Measurements from ENCODE around the gene ARL15. TPM values are rescaled to one million over a fixed set of nuclear protein-coding genes. Genes with fewer than 3 reads are reported as not detected.

Gene ARL15
- total RNA-seq, 2 donors from 2014 or later, result 11.4 to 22.8 TPM

GRCh38 chr5:54159153-54159892 is 151.1 kb downstream of the ARL15 start:
- Histone ChIP-seq H3K4me3 (no peak overlapping the region), H3K9me3 (no peaks in the 10 kb centered on the region), H3K36me3 (no peaks in the 10 kb centered on the region), H3K27ac (no peak overlapping the region), H3K27me3 (no peaks in the 10 kb centered on the region), H3K4me1 (no peaks in the 10 kb centered on the region)
- no peak for DNase-seq (ENCODE audit: low spot score)
- TF ChIP-seq CTCF (IDR thresholded peaks at IDR 0.05), result peak in 1 of 2 donors; percentile 15

- H3K4me1 ChIP-seq, result no peaks in the 10 kb centered on the region
- no peak for DNase-seq (ENCODE audit: low spot score)
- H3K4me3 ChIP-seq, result no peak overlapping the region
- no peaks in the 10 kb centered on the region for H3K9me3 ChIP-seq
- no peaks in the 10 kb centered on the region for H3K36me3 ChIP-seq
- TF ChIP-seq CTCF (IDR thresholded peaks at IDR 0.05), result no peak
- H3K27me3 ChIP-seq, result no peaks in the 10 kb centered on the region
- no peak overlapping the region for H3K27ac ChIP-seq
Measured at GRCh38 chr5:54156577-54156976, 153.8 kb downstream of the ARL15 start.

- Histone ChIP-seq H3K9me3 (no peaks in the 10 kb centered on the region), H3K36me3 (no peaks in the 10 kb centered on the region), H3K27me3 (no peaks in the 10 kb centered on the region), H3K4me1 (peaks cover 0 to 22% of the 10 kb centered on the region in 2 donors), H3K27ac (no peak overlapping the region), H3K4me3 (no peak overlapping the region)
- no peak for DNase-seq (ENCODE audit: low spot score)
- TF ChIP-seq CTCF (IDR thresholded peaks at IDR 0.05), result no peak
Measured at GRCh38 chr5:54150841-54151240, 159.5 kb downstream of the ARL15 start.

- DNase-seq (ENCODE audit: low spot score), result no peak
- no peak overlapping the region for H3K4me3 ChIP-seq
- no peaks in the 10 kb centered on the region for H3K27me3 ChIP-seq
- no peak for TF ChIP-seq CTCF (IDR thresholded peaks at IDR 0.05)
- H3K36me3 ChIP-seq, result no peaks in the 10 kb centered on the region
- H3K27ac ChIP-seq, result no peak overlapping the region
- H3K4me1 ChIP-seq, result peaks cover 0 to 26% of the 10 kb centered on the region in 2 donors
- no peaks in the 10 kb centered on the region for H3K9me3 ChIP-seq
Measured at GRCh38 chr5:54148858-54149257, 161.5 kb downstream of the ARL15 start.

- H3K4me3 ChIP-seq, result no peak overlapping the region
- H3K9me3 ChIP-seq, result no peaks in the 10 kb centered on the region
- no peak overlapping the region for H3K27ac ChIP-seq
- peak in 1 of 2 donors; percentile 28 for TF ChIP-seq CTCF (IDR thresholded peaks at IDR 0.05)
- H3K27me3 ChIP-seq, result no peaks in the 10 kb centered on the region
- H3K4me1 ChIP-seq, result peaks cover 0 to 26% of the 10 kb centered on the region in 2 donors
- no peaks in the 10 kb centered on the region for H3K36me3 ChIP-seq
- DNase-seq (ENCODE audit: low spot score), result no peak
Measured at GRCh38 chr5:54148067-54148845, 162.1 kb downstream of the ARL15 start.
